ENCODE data around the gene UNC13B.

The UNC13B gene

GRCh38 chr9:35350212-35350611 lies 188.4 kb downstream of the UNC13B start:
- no peak overlapping the region for H3K27ac ChIP-seq
- H3K4me3 ChIP-seq (ENCODE audit: low read depth in 1 of 2, low read length in 1 of 2) = no peak overlapping the region
- no peak for TF ChIP-seq CTCF (IDR thresholded peaks at IDR 0.05)
- no peaks in the 10 kb centered on the region for H3K36me3 ChIP-seq
- no peaks in the 10 kb centered on the region for H3K4me1 ChIP-seq (ENCODE audit: control insufficient read depth in 1 of 2, insufficient read depth in 1 of 2, low read depth in 1 of 2, low read length in 1 of 2)
- no peaks in the 10 kb centered on the region for H3K9me3 ChIP-seq
- H3K27me3 ChIP-seq = no peaks in the 10 kb centered on the region

- no peaks in the 10 kb centered on the region for H3K36me3 ChIP-seq
- no peak for TF ChIP-seq CTCF (IDR thresholded peaks at IDR 0.05)
- H3K27ac ChIP-seq = no peak overlapping the region
- H3K27me3 ChIP-seq = no peaks in the 10 kb centered on the region
- no peaks in the 10 kb centered on the region for H3K4me1 ChIP-seq (ENCODE audit: control insufficient read depth in 1 of 2, insufficient read depth in 1 of 2, low read depth in 1 of 2, low read length in 1 of 2)
- no peaks in the 10 kb centered on the region for H3K9me3 ChIP-seq
- no peak overlapping the region for H3K4me3 ChIP-seq (ENCODE audit: low read depth in 1 of 2, low read length in 1 of 2)
Measured at GRCh38 chr9:35350827-35351549, 189.2 kb downstream of the UNC13B start.

- Histone ChIP-seq H3K4me3 (ENCODE audit: low read depth in 1 of 2, low read length in 1 of 2) (no peak overlapping the region), H3K4me1 (ENCODE audit: control insufficient read depth in 1 of 2, insufficient read depth in 1 of 2, low read depth in 1 of 2, low read length in 1 of 2) (no peaks in the 10 kb centered on the region), H3K27me3 (no peaks in the 10 kb centered on the region), H3K27ac (no peak overlapping the region), H3K36me3 (no peaks in the 10 kb centered on the region), H3K9me3 (no peaks in the 10 kb centered on the region)
- TF ChIP-seq CTCF (IDR thresholded peaks at IDR 0.05) = no peak
Measured at GRCh38 chr9:35353731-35354365, 192.0 kb downstream of the UNC13B start.

GRCh38 chr9:35355939-35356338 lies 194.1 kb downstream of the UNC13B start:
- no peak overlapping the region for H3K27ac ChIP-seq
- TF ChIP-seq CTCF (IDR thresholded peaks at IDR 0.05) = no peak
- H3K9me3 ChIP-seq = no peaks in the 10 kb centered on the region
- no peak overlapping the region for H3K4me3 ChIP-seq (ENCODE audit: low read depth in 1 of 2, low read length in 1 of 2)
- H3K27me3 ChIP-seq = no peaks in the 10 kb centered on the region
- H3K4me1 ChIP-seq (ENCODE audit: control insufficient read depth in 1 of 2, insufficient read depth in 1 of 2, low read depth in 1 of 2, low read length in 1 of 2) = no peaks in the 10 kb centered on the region
- H3K36me3 ChIP-seq = no peaks in the 10 kb centered on the region

GRCh38 chr9:35357116-35357515 lies 195.3 kb downstream of the UNC13B start:
- no peak overlapping the region for H3K27ac ChIP-seq
- H3K4me3 ChIP-seq (ENCODE audit: low read depth in 1 of 2, low read length in 1 of 2) = no peak overlapping the region
- H3K27me3 ChIP-seq = no peaks in the 10 kb centered on the region
- H3K36me3 ChIP-seq = no peaks in the 10 kb centered on the region
- H3K4me1 ChIP-seq (ENCODE audit: control insufficient read depth in 1 of 2, insufficient read depth in 1 of 2, low read depth in 1 of 2, low read length in 1 of 2) = no peaks in the 10 kb centered on the region
- H3K9me3 ChIP-seq = no peaks in the 10 kb centered on the region
- no peak for TF ChIP-seq CTCF (IDR thresholded peaks at IDR 0.05)
